Stimulated activated CD4-positive, alpha-beta T cell treated with anti-CD3 and anti-CD28 coated beads, Interleukin-15, amount 100 ng/mL, for 24 hours (primary cell): ENCODE data around the gene CDH4.

ENCODE experiments used
- DNase-seq: peaks from one replicate; pipeline ENCODE4 v3.0.0-alpha.2; 2020

The CDH4 gene

GRCh38 chr20:61619751-61620150, 367.7 kb downstream of the CDH4 start:
- DNase-seq = no peak

GRCh38 chr20:61620174-61620573, 368.1 kb downstream of the CDH4 start:
- DNase-seq = no peak

GRCh38 chr20:61621035-61621730, 369.1 kb downstream of the CDH4 start:
- no peak for DNase-seq

GRCh38 chr20:61621852-61622251, 369.8 kb downstream of the CDH4 start:
- no peak for DNase-seq

GRCh38 chr20:61623451-61623850, 371.4 kb downstream of the CDH4 start:
- no peak for DNase-seq

- DNase-seq = no peak
Measured at GRCh38 chr20:61625246-61625645, 373.2 kb downstream of the CDH4 start.

GRCh38 chr20:61626412-61626811, 374.4 kb downstream of the CDH4 start:
- DNase-seq = no peak

GRCh38 chr20:61627791-61628415, 375.8 kb downstream of the CDH4 start:
- DNase-seq = no peak

- DNase-seq = no peak
Measured at GRCh38 chr20:61628480-61628879, 376.4 kb downstream of the CDH4 start.

GRCh38 chr20:61628901-61629601, 377.0 kb downstream of the CDH4 start:
- no peak for DNase-seq

- DNase-seq = no peak
Measured at GRCh38 chr20:61629602-61630390, 377.7 kb downstream of the CDH4 start.

- DNase-seq = no peak
Measured at GRCh38 chr20:61630391-61630650, 378.3 kb downstream of the CDH4 start.

- DNase-seq = no peak
Measured at GRCh38 chr20:61630816-61631215, 378.8 kb downstream of the CDH4 start.

GRCh38 chr20:61631751-61632150, 379.7 kb downstream of the CDH4 start:
- no peak for DNase-seq

- DNase-seq = no peak
Measured at GRCh38 chr20:61633004-61633403, 380.9 kb downstream of the CDH4 start.

- DNase-seq = no peak
Measured at GRCh38 chr20:61634376-61635145, 382.5 kb downstream of the CDH4 start.

GRCh38 chr20:61635721-61636455, 383.8 kb downstream of the CDH4 start:
- no peak for DNase-seq

GRCh38 chr20:61636531-61637116, 384.6 kb downstream of the CDH4 start:
- DNase-seq = no peak

- no peak for DNase-seq
Measured at GRCh38 chr20:61638802-61639585, 386.9 kb downstream of the CDH4 start.

GRCh38 chr20:61640131-61640870, 388.2 kb downstream of the CDH4 start:
- DNase-seq = no peak
